Activated CD4-positive, alpha-beta memory T cell treated with anti-CD3 and anti-CD28 coated beads, Interleukin-2, amount 10 ng/mL, durations not matched to agents 7 days and 5 days (primary cell): ENCODE measurements around the gene D2HGDH. TPM values are rescaled to one million over a fixed set of nuclear protein-coding genes. Genes with fewer than 3 reads are reported as not detected.
A peak's percentile ranks its signal among the peaks of the same experiment; 100 is the strongest.
"Not testable (repeated sequence)": the region's sequence is repeated elsewhere in the genome, so short reads cannot be mapped to it uniquely, and the experiment has no call there.

Experiments used
- CTCF ChIA-PET: fragments of 350-600 bp; sonication (Branson Sonifier 250); formaldehyde crosslinking; loops from one replicate; lab custom pipeline; 2021; ENCODE audit warnings: antibody characterized with exemption, inconsistent platforms; lab: Charles Lee
- POLR2A ChIA-PET: fragments of 350-600 bp; sonication (Branson Sonifier 250); formaldehyde crosslinking; loops from one replicate; lab custom pipeline; 2021; ENCODE audit warnings: antibody characterized with exemption; lab: Charles Lee
- DNase-seq: peaks from one replicate; pipeline ENCODE4 v3.0.0-alpha.2; 2020
- H3K27ac Mint-ChIP-seq: one replicate; pipeline ENCODE4 v1.8.0; 2021; ENCODE audit warnings: mild to moderate bottlenecking, mixed read lengths
- H3K27me3 Mint-ChIP-seq: one replicate; pipeline ENCODE4 v1.8.0; 2021; ENCODE audit warnings: mixed read lengths
- H3K36me3 Mint-ChIP-seq: one replicate; pipeline ENCODE4 v1.8.0; 2021; ENCODE audit warnings: low read depth, mixed read lengths
- H3K4me1 Mint-ChIP-seq: one replicate; pipeline ENCODE4 v1.8.0; 2021; ENCODE audit warnings: mixed read lengths
- H3K4me3 Mint-ChIP-seq: one replicate; pipeline ENCODE4 v1.8.0; 2021; ENCODE audit warnings: mild to moderate bottlenecking, mixed read lengths
- H3K9me3 Mint-ChIP-seq: one replicate; pipeline ENCODE4 v1.8.0; 2021; ENCODE audit warnings: mixed read lengths
- total RNA-seq, 2 experiments: library from RNA; stranded (reverse); gene quantifications; one replicate each; pipeline ENCODE4 v1.2.3, GENCODE V29; 2021

D2HGDH gene
- total RNA-seq, 2 experiments from 2014 or later, result 24.6 to 25.0 TPM

GRCh38 chr2:241775223-241776177 lies 41.1 kb downstream of the D2HGDH start:
- Mint-ChIP-seq H3K4me3 (no peak overlapping the region), H3K27ac (no peak overlapping the region), H3K36me3 (no peaks in the 10 kb centered on the region), H3K9me3 (peaks cover 4% of the 10 kb centered on the region), H3K4me1 (peaks cover 9% of the 10 kb centered on the region), H3K27me3 (no peaks in the 10 kb centered on the region)
- DNase-seq, result peak; percentile 11
- ChIA-PET CTCF (interaction anchor here (0.8 kb wide), 1 partner anchor 103 kb away, joined by 3 read pairs; no protein-coding TSS in a partner anchor), POLR2A (interaction anchor here (1.2 kb wide), 1 partner anchor 14 kb away, joined by 3 read pairs; no protein-coding TSS in a partner anchor)

DNA sequence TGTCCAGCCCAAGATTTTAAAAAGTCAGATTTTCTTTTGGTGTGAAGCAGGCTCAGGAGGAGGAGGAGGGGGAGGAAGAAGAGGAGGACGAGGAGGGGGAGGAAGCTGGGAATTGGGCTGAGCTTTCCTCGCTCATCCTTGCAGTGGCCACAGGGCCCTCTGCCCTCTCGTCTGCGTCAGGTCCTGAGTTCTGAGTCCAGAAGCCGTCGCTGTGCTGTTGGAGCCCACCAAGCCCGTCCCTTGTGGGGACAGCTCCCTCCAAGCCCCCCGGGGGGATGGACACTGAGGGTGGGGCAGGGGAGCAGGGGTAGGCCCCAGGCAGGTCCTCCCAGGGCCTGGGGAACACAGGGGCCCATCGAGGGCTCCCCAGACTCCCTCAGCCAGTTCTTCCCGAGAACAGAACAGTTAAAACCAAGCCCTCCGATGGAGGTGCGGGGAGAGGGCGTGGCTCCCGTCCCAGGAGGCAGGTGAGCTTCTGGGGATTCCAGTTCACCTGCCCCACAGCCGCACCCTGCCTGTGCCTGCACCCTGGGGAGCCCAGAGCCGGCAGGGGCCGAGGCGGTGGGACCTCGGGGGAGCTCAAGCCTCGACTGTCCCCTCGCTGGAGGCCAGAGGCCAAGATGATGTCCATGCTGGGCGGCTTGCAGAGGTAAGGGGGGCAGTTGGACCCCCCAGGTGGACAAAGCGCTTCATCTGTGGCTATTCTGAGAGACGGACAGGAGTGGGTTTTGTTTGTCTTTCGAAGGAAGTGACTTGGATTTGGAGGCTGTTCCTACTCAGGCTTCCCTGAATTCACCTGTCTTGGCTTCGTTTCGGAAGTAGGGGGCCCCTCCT lies 42.1 kb downstream of the D2HGDH start, which contains the start of gene GAL3ST2:
GAL3ST2 (plus strand) TSS at position 487 of the 834 bp plus-strand sequence; CDS start at position 621, 134 bp downstream.
- no peaks in the 10 kb centered on the region for H3K36me3 Mint-ChIP-seq
- peaks cover 9% of the 10 kb centered on the region for H3K4me1 Mint-ChIP-seq
- ChIA-PET POLR2A (interaction anchor here (1.2 kb wide), 1 partner anchor 13 kb away, joined by 3 read pairs; no protein-coding TSS in a partner anchor), CTCF (interaction anchor here (0.8 kb wide), 1 partner anchor 102 kb away, joined by 3 read pairs; no protein-coding TSS in a partner anchor)
- DNase-seq, result peak; percentile 11
- peaks cover 3% of the 10 kb centered on the region for H3K27me3 Mint-ChIP-seq
- H3K4me3 Mint-ChIP-seq, result no peak within 1 kb of the TSS
- peaks cover 11% of the 10 kb centered on the region for H3K9me3 Mint-ChIP-seq
- no peak within 1 kb of the TSS for H3K27ac Mint-ChIP-seq

- CTCF ChIA-PET, result no interaction called here
- peaks cover 11% of the 10 kb centered on the region for H3K9me3 Mint-ChIP-seq
- no peak overlapping the region for H3K4me3 Mint-ChIP-seq
- DNase-seq, result no peak
- no peaks in the 10 kb centered on the region for H3K36me3 Mint-ChIP-seq
- H3K27me3 Mint-ChIP-seq, result peaks cover 3% of the 10 kb centered on the region
- no peak overlapping the region for H3K27ac Mint-ChIP-seq
- POLR2A ChIA-PET, result interaction anchor here (2.0 kb wide), 1 partner anchor 14 kb away, joined by 6 read pairs; no protein-coding TSS in a partner anchor
- peaks cover 4% of the 10 kb centered on the region for H3K4me1 Mint-ChIP-seq
These were observed 42.8 kb downstream of the D2HGDH start for GRCh38 chr2:241777170-241777685.

DNA sequence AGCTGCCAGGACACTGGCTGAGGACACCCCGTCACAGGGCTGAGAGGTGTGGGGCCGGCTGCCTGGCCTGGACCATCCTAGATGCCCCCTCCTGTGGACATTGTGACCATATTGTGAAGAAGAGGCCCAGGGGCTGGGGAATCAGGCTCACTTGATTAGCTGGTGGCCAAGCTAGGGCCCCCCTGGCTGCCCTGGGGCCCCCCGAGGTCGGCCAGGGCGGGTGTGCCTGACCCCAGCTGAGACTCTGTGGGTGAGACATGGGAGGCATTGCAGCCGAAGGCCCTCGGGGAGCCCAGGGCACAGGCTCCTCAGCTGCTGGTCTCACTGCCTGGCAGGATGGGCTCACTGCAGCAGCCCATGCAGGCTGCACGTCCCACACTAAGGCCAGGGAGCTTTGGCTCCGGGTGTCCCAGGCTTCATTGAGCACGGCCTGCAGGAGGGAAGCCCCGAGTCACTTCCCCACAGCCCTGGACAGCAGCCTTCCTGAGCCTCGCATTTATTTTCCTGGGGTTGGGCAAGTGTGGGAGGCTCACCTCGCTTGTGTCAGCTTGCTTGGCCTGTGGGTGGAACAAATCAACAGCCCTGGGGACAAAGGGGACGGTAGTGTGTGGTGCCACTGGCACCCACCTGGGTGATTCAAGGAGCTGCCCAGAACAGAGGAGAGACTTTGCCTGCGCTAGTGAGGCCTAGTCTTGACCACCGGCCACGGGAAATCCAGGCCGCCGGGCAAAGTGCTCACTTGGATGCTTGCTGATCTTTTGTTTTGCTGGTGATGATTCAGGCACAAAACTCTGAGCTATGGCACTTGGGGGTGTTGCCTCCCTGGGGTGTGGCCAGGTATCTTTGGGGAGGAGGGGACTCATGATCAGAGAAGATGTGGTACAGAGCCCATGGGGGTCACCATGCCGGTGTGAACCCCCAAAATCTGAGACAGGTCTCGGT lies 43.5 kb downstream of the D2HGDH start:
- DNase-seq, result peak; percentile 11
- H3K4me1 Mint-ChIP-seq, result no peaks in the 10 kb centered on the region
- ChIA-PET CTCF (interaction anchor here (0.7 kb wide), 1 partner anchor 11 kb away, joined by 4 read pairs; no protein-coding TSS in a partner anchor), POLR2A (interaction anchor here (0.9 to 2.0 kb wide), 2 partner anchors 9 to 15 kb away, joined by 3 to 6 read pairs; no protein-coding TSS in a partner anchor)
- peaks cover 3% of the 10 kb centered on the region for H3K27me3 Mint-ChIP-seq
- no peak overlapping the region for H3K4me3 Mint-ChIP-seq
- H3K36me3 Mint-ChIP-seq, result no peaks in the 10 kb centered on the region
- no peak overlapping the region for H3K27ac Mint-ChIP-seq
- H3K9me3 Mint-ChIP-seq, result peaks cover 13% of the 10 kb centered on the region

DNA sequence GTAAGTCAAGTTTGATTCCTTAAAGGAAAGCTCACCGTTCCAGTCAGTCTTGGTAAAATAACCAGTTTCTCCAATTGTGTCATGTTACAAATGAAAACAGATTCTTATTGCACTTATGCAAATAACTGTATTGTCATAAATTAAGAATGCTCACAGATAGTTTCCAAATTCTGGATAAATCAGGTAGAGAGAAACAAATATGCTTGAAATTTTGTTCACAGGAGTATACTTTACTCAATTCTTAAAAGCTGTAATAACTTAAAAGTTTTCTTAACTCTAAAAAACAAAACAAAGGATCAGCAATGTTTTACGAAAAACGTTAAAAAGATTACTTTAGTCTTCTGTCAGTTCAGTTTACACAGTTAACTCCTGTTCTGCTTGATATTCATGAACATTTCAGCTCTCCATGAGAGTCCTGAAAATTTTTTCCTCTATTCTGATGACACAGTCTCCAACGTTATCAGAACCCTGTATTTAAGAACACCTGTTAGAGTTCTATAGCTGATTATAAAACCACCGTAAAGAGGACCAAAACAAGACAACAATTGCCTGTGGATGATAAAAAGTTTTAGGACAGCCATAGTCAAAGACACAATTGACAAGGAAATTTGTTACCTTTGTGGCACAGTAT lies 46.6 kb downstream of the D2HGDH start:
- ChIA-PET CTCF (no interaction called here), POLR2A (interaction anchor here (0.7 to 1.4 kb wide), 2 partner anchors 8 to 11 kb away, joined by 3 read pairs; no protein-coding TSS in a partner anchor)
- H3K36me3 Mint-ChIP-seq, result peaks cover 2% of the 10 kb centered on the region
- H3K4me1 Mint-ChIP-seq, result no peaks in the 10 kb centered on the region
- no peak for DNase-seq
- H3K27ac Mint-ChIP-seq, result no peak overlapping the region
- peaks cover 13% of the 10 kb centered on the region for H3K9me3 Mint-ChIP-seq
- H3K27me3 Mint-ChIP-seq, result peaks cover 7% of the 10 kb centered on the region
- no peak overlapping the region for H3K4me3 Mint-ChIP-seq

DNA sequence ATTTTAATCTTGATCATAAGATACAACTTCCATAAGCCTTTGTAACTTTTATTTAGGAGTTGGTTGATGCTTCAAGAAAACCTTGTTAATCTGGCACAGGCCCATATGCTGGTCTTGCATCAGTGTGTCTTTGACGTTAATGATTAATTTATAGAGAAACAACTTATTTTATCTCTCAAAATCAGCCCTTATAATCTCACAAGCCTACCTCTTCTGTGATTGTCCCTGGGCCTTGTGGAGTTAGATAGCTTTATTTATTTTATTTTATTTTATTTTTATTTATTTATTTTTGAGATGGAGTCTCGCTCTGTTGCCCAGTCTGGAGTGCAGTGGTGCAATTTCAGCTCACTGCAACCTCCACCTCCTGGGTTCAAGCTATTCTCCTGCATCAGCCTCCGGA lies 47.6 kb downstream of the D2HGDH start:
- CTCF ChIA-PET, H3K27ac Mint-ChIP-seq, H3K27me3 Mint-ChIP-seq, H3K36me3 Mint-ChIP-seq, H3K4me3 Mint-ChIP-seq, H3K4me1 Mint-ChIP-seq, POLR2A ChIA-PET, DNase-seq: not testable (repeated sequence)
- peaks cover 13% of the 10 kb centered on the region for H3K9me3 Mint-ChIP-seq

DNA sequence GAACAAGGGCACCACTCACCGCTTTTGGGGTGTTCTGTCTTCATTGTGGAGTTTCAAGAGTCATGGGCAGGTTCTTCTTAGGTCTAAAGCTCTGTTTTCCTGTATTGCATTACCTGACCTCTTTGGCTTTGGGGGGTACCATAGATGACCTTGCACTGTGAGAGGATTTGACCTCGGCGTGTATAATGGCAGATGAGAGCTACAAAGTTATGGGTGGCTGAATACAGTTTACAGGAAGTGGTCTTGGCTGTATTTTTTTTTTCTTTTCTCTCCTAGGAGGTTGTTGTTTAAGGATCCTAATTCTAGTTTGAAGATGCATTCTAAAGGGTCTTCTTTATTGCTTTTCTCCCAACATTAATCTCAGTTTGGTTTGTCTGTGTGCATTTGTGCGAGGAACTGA lies 53.7 kb downstream of the D2HGDH start:
- peaks cover 16% of the 10 kb centered on the region for H3K27me3 Mint-ChIP-seq
- peaks cover 12% of the 10 kb centered on the region for H3K36me3 Mint-ChIP-seq
- peaks cover 27% of the 10 kb centered on the region for H3K9me3 Mint-ChIP-seq
- ChIA-PET POLR2A (interaction anchor here (1.1 kb wide), 1 partner anchor 17 kb away, joined by 3 read pairs; no protein-coding TSS in a partner anchor), CTCF (interaction anchor here (1.2 kb wide), 1 partner anchor 24 kb away, joined by 3 read pairs; no protein-coding TSS in a partner anchor)
- H3K4me1 Mint-ChIP-seq, result peaks cover 14% of the 10 kb centered on the region
- DNase-seq, result no peak
- H3K4me3 Mint-ChIP-seq, result no peak overlapping the region
- no peak overlapping the region for H3K27ac Mint-ChIP-seq

DNA sequence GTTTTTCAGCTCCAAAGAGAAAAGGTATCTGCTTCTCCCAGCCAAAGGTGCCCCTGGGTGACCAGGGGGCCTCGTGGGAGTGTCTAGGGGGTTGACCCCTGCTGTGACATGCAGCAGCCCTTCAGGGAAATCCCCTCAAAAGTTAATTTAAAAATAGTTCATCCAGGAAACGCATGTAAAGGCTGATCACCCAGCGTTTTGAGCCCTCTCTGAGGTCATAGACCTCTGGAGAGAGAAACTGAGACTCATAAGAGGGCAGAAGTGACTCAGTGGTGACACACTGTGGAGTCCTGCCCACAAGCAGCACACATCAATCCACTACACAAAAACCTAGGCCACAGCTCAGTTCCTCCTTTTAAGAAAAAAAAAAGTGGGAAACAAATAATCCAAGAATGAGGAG lies 54.1 kb downstream of the D2HGDH start:
- H3K4me1 Mint-ChIP-seq, result peaks cover 14% of the 10 kb centered on the region
- H3K36me3 Mint-ChIP-seq, result peaks cover 11% of the 10 kb centered on the region
- ChIA-PET CTCF (interaction anchor here (1.1 to 1.2 kb wide), 2 partner anchors 24 to 37 kb away, joined by 3 read pairs; no protein-coding TSS in a partner anchor), POLR2A (interaction anchor here (1.1 kb wide), 2 partner anchors 13 to 16 kb away, joined by 3 read pairs; partner anchors contain the start of gene GAL3ST2)
- H3K27ac Mint-ChIP-seq, result no peak overlapping the region
- no peak overlapping the region for H3K4me3 Mint-ChIP-seq
- H3K27me3 Mint-ChIP-seq, result peaks cover 18% of the 10 kb centered on the region
- DNase-seq, result peak; percentile 39
- peaks cover 31% of the 10 kb centered on the region for H3K9me3 Mint-ChIP-seq

- Mint-ChIP-seq H3K4me1 (peaks cover 14% of the 10 kb centered on the region), H3K27me3 (peaks cover 14% of the 10 kb centered on the region), H3K9me3 (peaks cover 32% of the 10 kb centered on the region), H3K36me3 (peaks cover 11% of the 10 kb centered on the region)
- H3K27ac Mint-ChIP-seq, DNase-seq, CTCF ChIA-PET, H3K4me3 Mint-ChIP-seq: not testable (repeated sequence)
- POLR2A ChIA-PET, result interaction anchor here (0.9 kb wide), 1 partner anchor 10 kb away, joined by 3 read pairs; no protein-coding TSS in a partner anchor
These were observed 57.0 kb downstream of the D2HGDH start for GRCh38 chr2:241791385-241791784.

- Mint-ChIP-seq H3K9me3 (peaks cover 26% of the 10 kb centered on the region), H3K27me3 (peaks cover 11% of the 10 kb centered on the region), H3K36me3 (peaks cover 11% of the 10 kb centered on the region), H3K27ac (no peak overlapping the region), H3K4me3 (no peak overlapping the region), H3K4me1 (peaks cover 9% of the 10 kb centered on the region)
- POLR2A ChIA-PET, result interaction anchor here (1.1 kb wide), 1 partner anchor 22 kb away, joined by 3 read pairs; no protein-coding TSS in a partner anchor
- no peak for DNase-seq
- CTCF ChIA-PET, result no interaction called here
These were observed 59.0 kb downstream of the D2HGDH start for GRCh38 chr2:241793385-241793784.
